ENCODE data around the gene BTG3.
A peak's percentile ranks its signal among the peaks of the same experiment; 100 is the strongest.

BTG3 gene

GRCh38 chr21:17612565-17613241 lies at the start of gene BTG3:
Gene BTG3, minus strand, starts transcription at chr21:17612901. Its CDS starts 3,757 bp downstream, at chr21:17609144.
- peak in 53 of 56 donors; percentile 14 to 89 (median 66) for DNase-seq

DNA sequence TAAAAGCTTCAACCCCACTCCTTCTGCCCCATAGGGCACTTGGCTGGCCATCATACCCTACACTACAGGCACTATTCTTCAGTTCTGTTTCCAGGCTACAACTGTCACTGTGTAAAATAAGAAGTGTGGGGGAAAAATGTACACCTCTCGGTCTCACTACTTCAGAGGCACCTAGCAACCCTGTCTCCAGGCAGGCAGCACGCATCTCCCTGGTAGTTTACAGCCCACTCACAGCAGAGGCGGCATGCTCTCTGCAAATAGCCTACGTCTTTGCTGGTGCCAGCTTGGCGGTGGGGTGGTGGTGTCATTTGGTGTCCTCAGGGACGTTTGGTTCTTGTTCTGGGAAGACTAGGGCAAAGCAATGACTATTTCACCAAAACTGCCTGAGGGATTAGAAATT lies 48.2 kb upstream of the BTG3 start:
- DNase-seq, result peak in 43 of 56 donors; percentile 2 to 77 (median 45)

GRCh38 chr21:17660452-17660851 lies 47.8 kb upstream of the BTG3 start:
- DNase-seq, result peak in 1 of 56 donors; percentile 8

GRCh38 chr21:17658931-17659330 lies 46.2 kb upstream of the BTG3 start:
- peak in 2 of 56 donors; percentile 7 to 31 for DNase-seq

DNA sequence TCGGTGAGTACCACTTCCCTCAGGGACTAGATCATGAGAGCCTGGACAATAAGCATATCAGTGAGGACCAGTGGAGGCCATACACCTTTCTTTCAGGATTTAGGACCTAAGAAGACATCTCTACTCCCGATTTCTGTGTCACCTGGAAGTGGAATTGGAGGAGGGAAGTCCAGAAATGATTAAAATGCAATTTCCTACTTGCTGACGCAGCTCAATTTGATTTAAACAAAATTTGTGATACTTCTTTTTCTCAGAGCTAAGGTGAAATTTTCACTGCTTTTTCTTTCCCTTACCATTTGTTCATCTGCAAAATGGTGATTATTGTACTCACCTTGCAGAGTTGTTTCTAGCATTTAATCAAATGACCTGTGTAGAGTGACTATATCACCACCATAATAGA lies 38.8 kb upstream of the BTG3 start:
- no peak for DNase-seq

DNA sequence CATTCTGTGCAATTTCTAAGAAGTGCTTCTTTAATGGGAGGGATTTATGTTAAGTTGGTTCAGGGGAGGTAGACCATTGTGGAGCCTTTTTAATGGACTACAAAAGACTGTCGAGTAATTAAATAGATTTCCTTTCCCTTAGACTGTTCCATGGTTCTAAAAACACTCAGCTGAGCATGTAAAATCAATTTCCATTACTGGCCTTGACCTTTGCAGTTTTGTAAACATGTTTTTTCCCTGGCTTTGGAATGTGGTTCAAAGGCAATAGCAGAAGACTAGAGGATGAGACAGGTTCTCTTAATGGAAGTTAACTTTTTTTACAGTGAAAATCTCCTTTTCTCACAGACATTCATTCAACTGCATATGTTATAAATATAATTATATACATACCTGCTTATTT lies 37.6 kb upstream of the BTG3 start:
- DNase-seq, result no peak

DNA sequence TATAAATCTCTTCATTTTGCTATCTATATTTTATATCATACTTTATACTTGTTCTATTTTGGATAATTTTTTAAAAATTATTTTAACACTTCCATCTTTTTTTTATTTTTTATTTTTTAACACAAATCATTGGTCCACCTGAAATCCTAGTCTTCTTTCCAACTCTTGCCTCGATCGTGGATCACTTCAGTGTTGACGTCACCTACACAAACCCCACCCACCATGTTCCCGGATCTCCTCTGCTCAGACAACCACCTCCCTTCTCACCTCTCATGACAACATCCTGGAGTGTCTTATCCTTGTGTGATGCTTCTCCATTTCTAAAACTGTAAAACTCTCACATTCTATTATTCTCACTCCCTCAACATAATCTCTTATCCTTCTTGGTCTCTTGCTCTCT lies 34.1 kb upstream of the BTG3 start:
- DNase-seq, result no peak

DNA sequence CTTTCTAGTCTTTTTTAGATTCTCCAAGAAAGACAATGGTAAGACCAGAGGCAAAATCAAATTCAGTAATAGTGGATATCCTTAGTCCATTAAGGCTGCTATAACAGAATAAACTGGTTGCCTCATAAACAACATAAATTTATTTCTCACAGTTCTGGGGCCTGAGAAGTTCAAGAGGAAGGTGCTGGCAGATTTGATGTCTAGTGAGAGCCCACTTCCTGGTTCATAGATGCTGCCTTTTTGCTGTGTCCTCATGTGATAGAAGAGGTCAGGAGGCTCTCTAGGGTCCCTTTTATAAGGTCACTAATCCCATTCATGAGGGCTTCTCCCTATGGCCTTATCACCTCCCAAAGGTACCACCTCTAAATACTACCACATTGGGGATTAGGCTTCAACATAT lies 31.5 kb upstream of the BTG3 start:
- no peak for DNase-seq

GRCh38 chr21:17640821-17641220 lies 28.1 kb upstream of the BTG3 start:
- no peak for DNase-seq

DNA sequence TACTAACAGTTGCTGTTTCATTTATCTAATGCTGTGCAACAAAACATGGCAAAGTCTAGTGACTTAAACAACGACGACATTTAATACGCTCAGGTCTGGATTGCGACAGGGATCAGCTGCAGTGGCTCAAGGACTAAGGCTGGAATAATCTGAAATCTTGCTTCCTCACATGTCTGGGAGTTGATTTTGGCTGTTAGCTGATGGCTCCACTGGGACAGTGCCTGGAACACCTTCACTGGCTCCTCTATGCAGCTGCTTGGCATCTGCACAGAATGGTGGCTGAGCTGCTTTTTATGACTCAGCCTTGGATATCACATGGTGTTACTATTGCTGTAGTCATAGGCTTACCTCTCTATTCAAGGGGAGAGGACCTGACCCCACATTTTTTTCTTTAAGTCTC lies 24.0 kb upstream of the BTG3 start:
- DNase-seq, result no peak

DNA sequence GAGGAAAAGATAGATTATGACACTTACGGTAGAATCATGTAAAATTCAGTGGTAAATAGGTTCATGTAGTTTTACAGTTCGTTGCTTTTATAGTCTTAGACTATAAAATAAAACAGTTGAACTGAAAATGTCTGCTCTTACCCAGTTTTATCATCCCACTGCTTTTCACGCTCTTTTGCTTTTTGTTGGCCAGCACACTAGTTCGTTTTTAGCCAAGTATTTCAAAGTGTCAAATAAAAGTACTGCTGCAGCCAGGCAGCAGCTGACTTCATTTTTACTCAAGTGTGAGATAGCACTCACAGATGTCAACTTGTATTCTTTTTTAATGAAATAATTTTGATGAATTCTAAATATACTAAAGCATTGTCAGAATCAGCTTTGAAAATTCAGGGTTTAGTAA lies 18.5 kb upstream of the BTG3 start:
- DNase-seq, result no peak

- DNase-seq, result no peak
Observed at GRCh38 chr21:17622018-17622417, 9.3 kb upstream of the BTG3 start.

GRCh38 chr21:17616831-17617230 lies 4.1 kb upstream of the BTG3 start:
- no peak for DNase-seq

DNA sequence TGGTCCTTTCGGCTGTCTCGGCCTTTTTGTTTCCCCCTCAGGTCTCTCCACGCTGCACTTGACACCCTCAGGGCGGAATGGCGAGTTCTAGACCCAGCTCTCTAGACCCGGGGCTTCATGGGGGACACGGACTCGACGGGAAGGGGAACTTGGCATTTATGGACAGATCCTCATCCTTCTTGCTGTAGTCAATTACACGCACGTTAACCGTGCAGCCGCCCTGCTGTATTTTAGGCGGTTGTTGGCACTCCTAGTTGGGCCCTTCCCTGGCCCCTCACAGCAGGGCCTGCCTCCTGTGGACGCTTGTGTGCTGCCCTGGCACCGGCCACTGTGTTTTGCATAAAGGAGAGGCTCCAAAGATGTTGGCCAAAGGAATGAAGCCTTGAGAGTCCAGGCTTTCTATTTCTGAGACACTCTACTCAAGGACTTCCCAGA lies 558 bp upstream of the BTG3 start:
- DNase-seq, result peak in 32 of 56 donors; percentile 20 to 68 (median 44)

DNA sequence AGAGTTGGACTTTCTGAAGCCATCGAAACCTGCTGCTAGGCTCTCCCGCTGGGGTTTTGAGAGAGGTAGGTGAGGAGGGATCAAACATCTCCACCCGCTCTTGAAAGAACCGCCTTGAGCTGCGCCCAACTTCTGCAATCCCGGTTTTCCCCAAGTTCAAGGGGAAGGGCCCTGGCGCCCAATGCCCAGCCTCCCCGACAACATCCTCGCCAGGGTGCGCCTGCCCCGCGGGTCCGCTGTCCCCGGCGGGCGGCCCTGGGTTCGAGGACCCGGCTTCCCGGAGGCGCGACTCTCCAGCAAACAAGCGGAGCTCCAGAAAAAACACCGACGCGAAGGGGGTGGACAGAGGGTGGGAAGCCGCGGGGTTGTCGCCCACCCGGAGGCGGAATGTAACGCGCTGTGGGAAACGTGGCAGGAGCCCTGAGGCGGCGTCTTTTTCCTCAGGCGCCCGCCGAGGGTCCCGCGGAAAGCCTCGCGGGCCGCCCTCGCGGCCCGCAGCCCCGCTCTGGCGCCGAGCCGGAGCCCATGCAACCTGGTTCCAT lies 607 bp downstream of the BTG3 start:
- peak in 23 of 56 donors; percentile 15 to 53 (median 41) for DNase-seq

DNA sequence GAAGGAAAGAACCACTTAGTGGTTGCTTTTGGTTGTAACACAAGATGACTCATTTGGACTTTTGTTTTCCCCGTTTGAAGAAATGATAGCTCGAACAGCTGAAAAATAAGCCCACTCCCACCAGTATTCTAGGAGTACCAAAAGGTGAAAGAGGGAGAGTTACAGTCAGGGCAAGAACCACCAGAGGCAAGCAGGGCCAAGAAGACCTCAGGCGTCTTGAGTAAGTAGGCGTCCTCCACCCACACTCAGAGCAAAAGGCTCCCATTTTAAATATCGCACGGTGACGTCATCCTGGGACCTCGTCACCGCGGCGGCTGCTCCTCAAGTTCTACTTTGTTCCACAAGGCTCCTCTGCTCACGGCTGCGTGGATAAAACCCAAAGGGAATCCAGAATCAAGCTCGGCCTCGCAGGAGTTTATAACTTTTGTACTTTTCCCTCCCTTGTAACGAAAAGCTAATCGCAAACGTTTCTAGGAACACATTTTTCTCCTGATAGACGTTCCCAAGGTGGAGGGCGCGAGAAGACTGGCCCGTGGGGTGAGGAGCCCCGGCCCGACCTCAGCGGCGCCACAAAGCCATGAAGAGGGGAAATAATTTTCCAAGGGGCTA lies 1.2 kb downstream of the BTG3 start:
- DNase-seq, result peak in 53 of 56 donors; percentile 6 to 83 (median 54)

- peak in 9 of 56 donors; percentile 1 to 24 (median 7) for DNase-seq
Observed at GRCh38 chr21:17610911-17611310, 1.8 kb downstream of the BTG3 start.

- DNase-seq, result no peak
Observed at GRCh38 chr21:17609681-17610080, 3.0 kb downstream of the BTG3 start.

- no peak for DNase-seq
Observed at GRCh38 chr21:17607684-17608083, 5.0 kb downstream of the BTG3 start.

DNA sequence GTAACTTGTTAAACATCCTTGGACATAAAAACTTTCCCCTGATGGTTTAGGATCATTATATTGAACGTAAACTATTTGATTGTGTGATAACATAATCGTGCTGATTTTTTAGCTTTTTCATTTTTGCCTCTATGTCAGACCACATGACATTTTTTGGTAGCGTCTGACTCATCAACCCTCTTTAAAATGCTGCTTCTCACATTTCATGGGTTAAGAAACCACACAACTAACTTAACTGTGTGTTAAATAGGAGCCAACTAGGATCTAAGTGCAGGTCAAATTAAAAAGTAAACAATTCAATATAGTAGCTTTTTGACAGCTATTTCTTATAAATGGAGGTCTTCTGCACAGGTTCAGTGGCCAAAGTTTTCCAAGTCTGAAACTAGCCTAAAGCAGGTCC lies 9.8 kb downstream of the BTG3 start:
- DNase-seq, result no peak

DNA sequence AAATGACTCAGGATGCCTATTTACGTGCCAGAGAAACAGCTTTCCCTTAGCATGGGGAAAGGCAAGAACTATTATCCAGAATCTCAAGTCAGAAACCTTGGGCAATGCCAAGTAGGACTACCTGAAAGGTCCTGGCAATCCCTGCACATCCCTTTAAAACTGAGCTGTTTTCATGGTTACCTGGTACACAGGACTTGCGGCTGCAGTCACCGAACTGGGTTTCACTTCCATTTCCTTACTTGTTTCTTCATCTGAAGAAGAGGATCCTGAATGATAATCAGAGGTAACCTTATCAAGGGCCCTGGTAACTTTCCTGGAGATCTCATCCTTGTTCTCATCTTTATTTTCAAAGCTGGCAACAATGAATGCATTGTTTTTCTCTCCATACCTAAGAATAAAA lies 14.3 kb downstream of the BTG3 start:
- DNase-seq, result no peak

DNA sequence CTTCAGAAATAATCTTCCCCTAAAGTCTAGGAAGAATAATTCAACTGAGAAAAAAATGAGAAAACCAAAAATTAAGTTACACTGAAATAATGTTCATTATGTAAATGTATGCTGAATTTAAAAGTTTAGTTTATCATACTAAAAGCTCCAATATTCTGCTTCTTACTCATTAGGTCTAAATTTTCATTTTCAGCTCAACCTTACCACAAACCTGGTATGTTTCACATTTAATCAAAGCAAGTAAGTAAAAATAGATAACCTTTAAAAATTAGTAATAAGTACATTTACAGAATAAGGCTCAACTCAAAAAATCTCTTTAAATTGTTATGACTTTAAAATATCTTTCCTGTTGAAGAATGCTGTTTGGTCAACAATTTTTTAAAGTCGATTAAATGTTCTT lies 15.0 kb downstream of the BTG3 start:
- DNase-seq, result no peak

DNA sequence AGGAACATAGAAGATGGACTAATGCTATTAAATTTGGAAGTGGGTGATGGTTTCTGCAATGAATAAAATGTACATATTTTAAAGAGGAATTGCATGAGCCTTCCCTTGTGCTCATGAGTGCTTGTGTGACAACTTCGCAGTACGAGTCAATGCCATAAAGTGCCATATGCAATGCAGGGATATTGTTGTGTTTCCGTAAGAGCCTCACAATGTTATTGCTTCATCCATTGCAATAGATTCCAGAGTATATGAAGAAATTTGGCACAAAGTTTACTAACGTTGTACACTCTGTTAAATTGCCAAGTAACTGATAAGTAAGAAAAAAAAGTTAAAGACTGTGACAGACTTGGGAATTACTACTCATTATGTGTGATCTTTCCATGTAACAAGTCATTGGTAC lies 22.3 kb downstream of the BTG3 start:
- no peak for DNase-seq

Data from nucleus accumbens (tissue), 56 donors.